Measurements from ENCODE around the gene EEPD1. TPM values are rescaled to one million over a fixed set of nuclear protein-coding genes. Genes with fewer than 3 reads are reported as not detected.

Gene EEPD1
- total and polyA plus RNA-seq, 2 donors: 16.9 to 32.8 TPM

DNA sequence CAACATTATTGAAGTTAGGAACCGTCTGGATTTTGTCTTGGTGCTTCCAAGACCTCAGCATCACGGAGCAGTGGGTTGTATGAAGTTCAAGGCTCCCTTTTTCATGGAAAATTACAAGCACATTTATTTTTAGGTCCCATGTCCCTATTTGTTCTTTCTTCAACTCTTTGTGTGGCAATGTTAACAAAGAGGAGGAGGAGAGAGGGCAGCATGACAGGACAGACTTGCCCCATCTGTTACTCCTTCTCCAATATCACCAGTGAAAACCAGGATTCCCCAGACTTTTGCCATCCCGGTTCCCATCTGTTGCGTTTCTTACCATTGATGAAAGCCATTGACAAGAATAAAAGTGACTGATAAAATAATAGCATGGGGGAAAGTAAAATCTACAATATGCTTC, 28.6 kb downstream of the EEPD1 start:
- DNase-seq (ENCODE audit: low read depth in 6 of 9, low spot score in 9 of 9): no peak
- no peak overlapping the region for H3K27ac ChIP-seq (ENCODE audit: low read depth in 1 of 2, low read length in 1 of 2)
- H3K4me3 ChIP-seq (ENCODE audit: low read length in 2 of 2): no peak overlapping the region

DNA sequence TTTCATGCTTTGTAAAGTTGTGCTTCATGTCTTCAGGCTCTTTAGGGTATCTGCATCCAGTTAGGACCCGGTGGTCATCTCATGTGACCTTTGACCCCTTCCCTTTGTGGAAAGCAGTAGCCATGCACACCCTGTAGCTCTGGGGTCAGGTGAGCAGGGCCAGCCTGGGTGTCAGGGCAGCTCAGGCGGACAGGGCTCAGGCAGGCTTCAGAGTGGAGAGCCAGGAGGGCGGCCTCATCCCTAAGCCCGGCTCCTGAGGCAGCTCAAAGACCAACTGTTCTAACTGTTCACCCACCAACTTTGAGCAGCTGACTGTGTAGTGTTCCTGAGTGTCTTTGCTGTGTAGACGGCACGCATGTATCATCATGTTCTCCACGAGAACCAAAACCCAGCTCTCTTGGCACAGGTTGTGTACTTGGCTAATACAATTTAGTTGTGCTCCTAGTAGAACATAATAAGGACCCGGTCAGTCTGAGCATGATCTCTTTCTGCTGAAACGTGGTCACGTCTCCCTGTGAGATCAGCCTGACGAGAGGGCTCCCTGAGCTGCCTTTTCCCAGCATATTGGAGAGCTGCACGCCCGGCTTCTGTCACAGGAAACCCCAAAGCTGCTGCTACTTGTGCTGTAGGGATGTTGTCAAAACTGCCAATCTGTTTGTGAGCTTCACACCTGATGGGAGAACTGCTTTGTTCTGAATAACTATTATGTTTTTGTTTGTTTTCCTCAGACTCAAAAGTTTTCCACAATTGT, 30.0 kb downstream of the EEPD1 start:
- Histone ChIP-seq H3K4me3 (ENCODE audit: low read length in 2 of 2) (no peak overlapping the region), H3K27me3 (ENCODE audit: control insufficient read depth in 2 of 2, insufficient read depth in 1 of 2, low read length in 1 of 2) (no peaks in the 10 kb centered on the region), H3K36me3 (ENCODE audit: control insufficient read depth in 2 of 2, insufficient read depth in 2 of 2, low read length in 1 of 2) (no peaks in the 10 kb centered on the region), H3K27ac (ENCODE audit: low read depth in 1 of 2, low read length in 1 of 2) (peak overlapping the region in 1 of 2 donors; percentile 64), H3K4me1 (ENCODE audit: control insufficient read depth in 2 of 2, insufficient read depth in 2 of 2, low read length in 2 of 2) (peaks cover 10 to 26% of the 10 kb centered on the region in 2 donors), H3K9me3 (ENCODE audit: control insufficient read depth in 2 of 2, insufficient read depth in 1 of 2, low read length in 1 of 2) (peaks cover 0 to 3% of the 10 kb centered on the region in 2 donors)
- peak in 1 of 9 donors; percentile 45 for DNase-seq (ENCODE audit: low read depth in 6 of 9, low spot score in 9 of 9)
- 55% methylated on average over 13 of the region's 13 CpGs for WGBS

More for the DNA sequence above, 28.6 kb downstream of the EEPD1 start:
- H3K9me3 ChIP-seq (ENCODE audit: control insufficient read depth in 2 of 2, insufficient read depth in 1 of 2, low read length in 1 of 2): peaks cover 0 to 3% of the 10 kb centered on the region in 2 donors
- no peaks in the 10 kb centered on the region for H3K27me3 ChIP-seq (ENCODE audit: control insufficient read depth in 2 of 2, insufficient read depth in 1 of 2, low read length in 1 of 2)
- H3K36me3 ChIP-seq (ENCODE audit: control insufficient read depth in 2 of 2, insufficient read depth in 2 of 2, low read length in 1 of 2): no peaks in the 10 kb centered on the region
- WGBS: 97% methylated on average over 4 of the region's 4 CpGs
- peaks cover 10 to 26% of the 10 kb centered on the region in 2 donors for H3K4me1 ChIP-seq (ENCODE audit: control insufficient read depth in 2 of 2, insufficient read depth in 2 of 2, low read length in 2 of 2)

DNA sequence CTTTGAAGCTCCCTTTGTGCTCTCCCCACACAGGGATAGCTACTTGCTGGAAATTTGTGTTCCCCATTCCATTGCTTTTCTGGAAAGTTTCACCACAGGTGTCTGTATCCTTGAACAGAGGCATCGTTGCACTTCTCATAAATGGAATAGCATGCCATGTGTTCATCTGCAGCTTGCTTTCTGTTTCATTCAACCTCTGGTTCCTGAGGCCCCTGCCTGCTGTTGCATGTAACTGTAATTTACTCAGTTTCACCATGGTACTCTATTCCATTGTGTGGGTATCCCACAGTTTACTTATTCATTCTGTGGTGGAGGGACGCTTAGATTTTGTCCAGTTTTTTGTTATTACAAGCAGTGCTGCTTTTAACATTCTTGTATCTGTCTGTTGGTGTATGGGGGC, 32.0 kb downstream of the EEPD1 start:
- Histone ChIP-seq H3K27me3 (ENCODE audit: control insufficient read depth in 2 of 2, insufficient read depth in 1 of 2, low read length in 1 of 2) (no peaks in the 10 kb centered on the region), H3K4me1 (ENCODE audit: control insufficient read depth in 2 of 2, insufficient read depth in 2 of 2, low read length in 2 of 2) (peaks cover 10 to 22% of the 10 kb centered on the region in 2 donors), H3K27ac (ENCODE audit: low read depth in 1 of 2, low read length in 1 of 2) (no peak overlapping the region), H3K4me3 (ENCODE audit: low read length in 2 of 2) (no peak overlapping the region), H3K36me3 (ENCODE audit: control insufficient read depth in 2 of 2, insufficient read depth in 2 of 2, low read length in 1 of 2) (no peaks in the 10 kb centered on the region), H3K9me3 (ENCODE audit: control insufficient read depth in 2 of 2, insufficient read depth in 1 of 2, low read length in 1 of 2) (peaks cover 0 to 3% of the 10 kb centered on the region in 2 donors)
- WGBS: 76% methylated on average over 2 of the region's 2 CpGs
- no peak for DNase-seq (ENCODE audit: low read depth in 6 of 9, low spot score in 9 of 9)

DNA sequence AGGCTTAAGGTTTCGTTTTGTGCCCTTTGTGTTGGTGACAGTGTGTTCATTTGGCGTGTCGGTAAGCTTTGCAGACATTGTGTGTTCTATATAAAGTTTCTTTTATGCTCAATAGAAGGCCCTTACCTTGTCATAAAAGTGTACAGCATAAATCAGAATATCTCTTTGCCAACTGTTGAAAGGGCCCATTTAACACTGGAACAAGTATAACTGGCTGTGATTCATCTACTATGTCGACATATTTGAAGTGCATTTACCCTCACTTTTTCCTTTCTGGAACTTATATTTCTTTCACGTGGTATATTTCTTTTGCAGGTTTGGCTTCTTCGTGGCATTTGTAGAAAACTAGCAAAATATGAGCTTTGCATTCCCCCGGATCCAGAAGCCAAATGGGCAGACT, 32.7 kb downstream of the EEPD1 start:
- Histone ChIP-seq H3K4me3 (ENCODE audit: low read length in 2 of 2) (no peak overlapping the region), H3K27me3 (ENCODE audit: control insufficient read depth in 2 of 2, insufficient read depth in 1 of 2, low read length in 1 of 2) (no peaks in the 10 kb centered on the region), H3K36me3 (ENCODE audit: control insufficient read depth in 2 of 2, insufficient read depth in 2 of 2, low read length in 1 of 2) (no peaks in the 10 kb centered on the region), H3K27ac (ENCODE audit: low read depth in 1 of 2, low read length in 1 of 2) (no peak overlapping the region), H3K9me3 (ENCODE audit: control insufficient read depth in 2 of 2, insufficient read depth in 1 of 2, low read length in 1 of 2) (peaks cover 0 to 3% of the 10 kb centered on the region in 2 donors), H3K4me1 (ENCODE audit: control insufficient read depth in 2 of 2, insufficient read depth in 2 of 2, low read length in 2 of 2) (peaks cover 16 to 26% of the 10 kb centered on the region in 2 donors)
- 95% methylated on average over 7 of the region's 7 CpGs for WGBS
- no peak for DNase-seq (ENCODE audit: low read depth in 6 of 9, low spot score in 9 of 9)

DNA sequence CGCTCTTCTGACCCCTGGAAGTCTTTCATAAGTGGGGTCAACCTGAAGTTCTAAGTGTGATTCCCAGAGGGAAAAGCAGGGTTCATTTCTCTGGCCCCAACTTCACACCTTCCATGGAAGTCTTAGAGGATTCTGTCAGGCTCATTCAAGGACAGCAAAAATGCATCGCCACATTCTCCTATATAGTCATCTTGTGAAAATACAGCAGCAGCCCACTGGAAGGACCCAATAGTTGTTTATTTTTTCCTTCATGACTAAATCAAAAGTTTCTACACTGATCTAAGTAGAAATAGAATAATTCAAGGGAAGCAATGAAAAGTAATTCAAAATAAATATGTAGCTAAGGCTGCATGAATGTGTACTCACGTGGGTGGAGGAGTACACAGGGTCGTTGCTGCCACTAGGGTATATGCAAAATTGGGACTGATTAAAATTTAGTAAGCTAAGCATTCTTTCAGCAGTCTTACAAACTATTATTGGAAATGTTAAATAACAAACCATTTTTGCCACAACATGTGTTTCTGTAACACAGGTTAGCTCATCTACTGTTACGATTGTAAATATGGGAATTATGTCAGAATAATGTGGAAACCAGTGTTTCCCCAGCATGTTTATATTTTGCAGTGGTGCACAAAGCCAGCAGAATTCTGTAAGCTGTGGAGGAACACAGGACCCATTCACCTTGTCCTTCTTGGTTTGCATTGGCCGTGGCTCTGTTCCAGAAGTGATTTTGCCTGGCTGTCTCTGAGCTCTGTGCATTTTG, 33.5 kb downstream of the EEPD1 start:
- Histone ChIP-seq H3K27me3 (ENCODE audit: control insufficient read depth in 2 of 2, insufficient read depth in 1 of 2, low read length in 1 of 2) (no peaks in the 10 kb centered on the region), H3K9me3 (ENCODE audit: control insufficient read depth in 2 of 2, insufficient read depth in 1 of 2, low read length in 1 of 2) (peaks cover 0 to 3% of the 10 kb centered on the region in 2 donors), H3K4me1 (ENCODE audit: control insufficient read depth in 2 of 2, insufficient read depth in 2 of 2, low read length in 2 of 2) (peaks cover 17 to 34% of the 10 kb centered on the region in 2 donors), H3K4me3 (ENCODE audit: low read length in 2 of 2) (no peak overlapping the region), H3K27ac (ENCODE audit: low read depth in 1 of 2, low read length in 1 of 2) (no peak overlapping the region), H3K36me3 (ENCODE audit: control insufficient read depth in 2 of 2, insufficient read depth in 2 of 2, low read length in 1 of 2) (no peaks in the 10 kb centered on the region)
- WGBS: 95% methylated on average over 6 of the region's 6 CpGs
- DNase-seq (ENCODE audit: low read depth in 6 of 9, low spot score in 9 of 9): no peak

DNA sequence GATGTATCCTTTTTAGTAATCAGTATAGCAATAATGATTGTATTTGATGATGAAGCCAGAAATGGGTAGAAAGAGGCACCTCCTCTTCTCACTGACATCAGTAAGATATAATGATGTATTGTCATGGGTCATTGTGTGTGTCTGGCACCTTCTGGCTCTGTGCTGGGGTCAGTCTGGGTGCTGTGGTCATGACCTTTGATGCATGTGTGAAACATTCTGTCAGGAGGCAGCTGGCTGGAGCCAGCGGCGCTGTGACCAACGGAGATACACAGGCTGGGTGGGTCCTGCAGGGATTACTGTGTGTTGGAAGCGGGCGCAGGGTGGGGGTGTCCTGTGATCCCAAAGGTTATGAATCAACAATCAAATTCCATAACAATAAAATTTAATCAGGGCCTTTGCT, 35.2 kb downstream of the EEPD1 start:
- H3K36me3 ChIP-seq (ENCODE audit: control insufficient read depth in 2 of 2, insufficient read depth in 2 of 2, low read length in 1 of 2): peaks cover 0 to 4% of the 10 kb centered on the region in 2 donors
- no peak for DNase-seq (ENCODE audit: low read depth in 6 of 9, low spot score in 9 of 9)
- H3K9me3 ChIP-seq (ENCODE audit: control insufficient read depth in 2 of 2, insufficient read depth in 1 of 2, low read length in 1 of 2): peaks cover 0 to 3% of the 10 kb centered on the region in 2 donors
- no peak overlapping the region for H3K27ac ChIP-seq (ENCODE audit: low read depth in 1 of 2, low read length in 1 of 2)
- no peak overlapping the region for H3K4me3 ChIP-seq (ENCODE audit: low read length in 2 of 2)
- peaks cover 26 to 41% of the 10 kb centered on the region in 2 donors for H3K4me1 ChIP-seq (ENCODE audit: control insufficient read depth in 2 of 2, insufficient read depth in 2 of 2, low read length in 2 of 2)
- 98% methylated on average over 5 of the region's 5 CpGs for WGBS
- H3K27me3 ChIP-seq (ENCODE audit: control insufficient read depth in 2 of 2, insufficient read depth in 1 of 2, low read length in 1 of 2): no peaks in the 10 kb centered on the region

DNA sequence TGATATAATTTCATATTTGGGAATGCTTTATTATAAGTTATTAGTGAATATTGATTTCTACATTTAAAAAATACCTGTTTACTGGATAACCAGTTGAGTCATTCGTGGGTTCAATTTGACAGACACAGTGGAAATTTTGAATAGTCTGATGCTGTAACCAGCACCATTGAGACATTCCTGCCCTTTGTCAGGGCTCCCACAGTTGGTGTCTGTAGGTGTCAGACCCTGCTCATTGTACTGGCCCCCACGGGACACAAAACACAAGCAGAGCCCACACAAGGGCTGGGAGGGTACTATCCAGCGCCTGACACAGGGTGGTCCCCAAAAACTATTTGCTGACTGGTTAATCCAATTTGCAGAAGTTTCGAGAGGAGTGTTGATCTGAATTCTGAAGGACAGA, 35.9 kb downstream of the EEPD1 start:
- Histone ChIP-seq H3K4me1 (ENCODE audit: control insufficient read depth in 2 of 2, insufficient read depth in 2 of 2, low read length in 2 of 2) (peaks cover 22 to 41% of the 10 kb centered on the region in 2 donors), H3K27me3 (ENCODE audit: control insufficient read depth in 2 of 2, insufficient read depth in 1 of 2, low read length in 1 of 2) (no peaks in the 10 kb centered on the region), H3K9me3 (ENCODE audit: control insufficient read depth in 2 of 2, insufficient read depth in 1 of 2, low read length in 1 of 2) (peaks cover 0 to 3% of the 10 kb centered on the region in 2 donors), H3K4me3 (ENCODE audit: low read length in 2 of 2) (no peak overlapping the region), H3K27ac (ENCODE audit: low read depth in 1 of 2, low read length in 1 of 2) (no peak overlapping the region), H3K36me3 (ENCODE audit: control insufficient read depth in 2 of 2, insufficient read depth in 2 of 2, low read length in 1 of 2) (peaks cover 0 to 4% of the 10 kb centered on the region in 2 donors)
- 95% methylated on average over 4 of the region's 4 CpGs for WGBS
- no peak for DNase-seq (ENCODE audit: low read depth in 6 of 9, low spot score in 9 of 9)

DNA sequence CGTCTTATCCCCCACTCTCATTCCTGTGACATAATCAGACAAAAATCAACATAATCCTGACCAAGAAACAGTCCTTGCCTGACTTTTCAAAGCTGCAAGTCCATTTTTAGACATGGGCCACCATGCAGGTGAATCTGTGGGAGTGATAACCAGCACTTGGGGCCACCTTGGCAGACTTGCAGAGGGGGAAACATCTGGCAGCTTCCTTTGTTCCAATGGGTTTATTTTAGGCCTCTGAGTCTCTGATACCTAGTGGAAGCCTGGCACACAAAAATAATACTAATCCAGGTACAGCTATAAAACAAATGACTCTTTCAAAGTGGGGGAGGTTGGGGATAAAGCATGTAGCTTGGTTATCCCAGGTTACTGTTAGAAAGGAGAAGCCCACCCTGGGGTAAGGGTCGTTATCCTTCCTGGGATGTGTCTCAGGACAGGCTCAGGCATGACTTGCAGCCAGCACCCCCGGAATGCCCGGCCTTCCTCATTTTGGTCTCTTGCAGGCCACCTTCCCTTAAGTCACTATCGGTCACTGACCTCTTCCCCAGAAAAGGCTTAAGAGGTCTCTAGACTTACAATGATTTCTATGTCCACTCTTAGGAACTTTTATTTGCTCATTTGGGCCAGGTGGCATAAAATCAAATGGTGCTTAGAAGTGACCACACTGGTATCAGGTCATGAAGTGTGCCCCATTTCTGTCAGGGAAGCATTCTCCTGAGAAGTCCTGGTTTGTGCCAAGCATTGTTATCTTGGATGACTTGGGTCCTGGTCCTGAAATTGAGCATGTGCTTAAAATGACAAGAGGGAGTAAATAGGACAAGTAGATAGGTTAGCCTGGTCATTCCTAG, 37.6 kb downstream of the EEPD1 start:
- no peak for DNase-seq (ENCODE audit: low read depth in 6 of 9, low spot score in 9 of 9)
- 88% methylated on average over 5 of the region's 5 CpGs for WGBS
- H3K36me3 ChIP-seq (ENCODE audit: control insufficient read depth in 2 of 2, insufficient read depth in 2 of 2, low read length in 1 of 2): peaks cover 0 to 4% of the 10 kb centered on the region in 2 donors
- H3K9me3 ChIP-seq (ENCODE audit: control insufficient read depth in 2 of 2, insufficient read depth in 1 of 2, low read length in 1 of 2): peaks cover 0 to 3% of the 10 kb centered on the region in 2 donors
- peaks cover 22 to 41% of the 10 kb centered on the region in 2 donors for H3K4me1 ChIP-seq (ENCODE audit: control insufficient read depth in 2 of 2, insufficient read depth in 2 of 2, low read length in 2 of 2)
- no peak overlapping the region for H3K4me3 ChIP-seq (ENCODE audit: low read length in 2 of 2)
- no peaks in the 10 kb centered on the region for H3K27me3 ChIP-seq (ENCODE audit: control insufficient read depth in 2 of 2, insufficient read depth in 1 of 2, low read length in 1 of 2)
- no peak overlapping the region for H3K27ac ChIP-seq (ENCODE audit: low read depth in 1 of 2, low read length in 1 of 2)

Data from thymus (tissue), 11 donors.